Thoracic aorta (tissue), 2 donors: ENCODE measurements around the gene CCDC73. TPM values are rescaled to one million over a fixed set of nuclear protein-coding genes. Genes with fewer than 3 reads are reported as not detected.
"Not testable (repeated sequence)": the region's sequence is repeated elsewhere in the genome, so short reads cannot be mapped to it uniquely, and the experiment has no call there.

Experiments
- ATAC-seq: fragments of 150-250 bp; one replicate; pipeline ENCODE4 v1.8.0; 2017; ENCODE audit warnings: low read depth; ENCODE audit not compliant: insufficient number of reproducible peaks, low FRiP score
- DNase-seq: peaks from one replicate; pipeline ENCODE4 v3.0.0-alpha.2; 2020; ENCODE audit warnings: low spot score
- H3K27ac ChIP-seq, 2 donors: fragments of 200-600 bp; sonication (generic); 1 replicate in 1 of 2; 2 replicates in 1 of 2; pipeline ENCODE4 v1.5.1; 2016; ENCODE audit warnings: mild to moderate bottlenecking in 2 of 2, moderate library complexity in 2 of 2
- H3K27me3 ChIP-seq: fragments of 200-600 bp; sonication (generic); replicated peaks from 2 replicates; pipeline ENCODE4 v1.6.0; 2016; ENCODE audit warnings: mild to moderate bottlenecking; ENCODE audit not compliant: insufficient read depth
- H3K36me3 ChIP-seq: fragments of 200-600 bp; sonication (generic); one replicate; pipeline ENCODE4 v1.5.1; 2016
- H3K4me1 ChIP-seq, 2 donors: fragments of 200-600 bp; sonication (generic); 1 replicate in 1 of 2; 2 replicates in 1 of 2; pipeline versions ENCODE4 v1.5.1 to v1.6.0; 2016; ENCODE audit warnings: low read depth in 2 of 2, mild to moderate bottlenecking in 1 of 2; ENCODE audit not compliant: control insufficient read depth in 1 of 2
- H3K4me3 ChIP-seq: fragments of 200-600 bp; sonication (generic); 2 replicates; pipeline ENCODE4 v1.5.1; 2016; ENCODE audit warnings: mild to moderate bottlenecking
- H3K9me3 ChIP-seq: fragments of 200-600 bp; sonication (generic); 2 replicates; pipeline ENCODE4 v1.5.1; 2016
- CTCF ChIP-seq: fragments of 200-600 bp; sonication (generic); IDR thresholded peaks from one replicate; pipeline ENCODE4 v1.5.1; 2019; ENCODE audit warnings: antibody characterized with exemption
- total RNA-seq, 2 donors: library from RNA; depleted of rRNA; stranded (reverse); fragments of >200 nt; gene quantifications; one replicate each; pipeline versions ENCODE4 v1.1.0 to v1.2.3, GENCODE V29; 2016

The CCDC73 gene
- total RNA-seq, 2 donors from 2014 or later = 0.28 TPM; not detected in 1

DNA sequence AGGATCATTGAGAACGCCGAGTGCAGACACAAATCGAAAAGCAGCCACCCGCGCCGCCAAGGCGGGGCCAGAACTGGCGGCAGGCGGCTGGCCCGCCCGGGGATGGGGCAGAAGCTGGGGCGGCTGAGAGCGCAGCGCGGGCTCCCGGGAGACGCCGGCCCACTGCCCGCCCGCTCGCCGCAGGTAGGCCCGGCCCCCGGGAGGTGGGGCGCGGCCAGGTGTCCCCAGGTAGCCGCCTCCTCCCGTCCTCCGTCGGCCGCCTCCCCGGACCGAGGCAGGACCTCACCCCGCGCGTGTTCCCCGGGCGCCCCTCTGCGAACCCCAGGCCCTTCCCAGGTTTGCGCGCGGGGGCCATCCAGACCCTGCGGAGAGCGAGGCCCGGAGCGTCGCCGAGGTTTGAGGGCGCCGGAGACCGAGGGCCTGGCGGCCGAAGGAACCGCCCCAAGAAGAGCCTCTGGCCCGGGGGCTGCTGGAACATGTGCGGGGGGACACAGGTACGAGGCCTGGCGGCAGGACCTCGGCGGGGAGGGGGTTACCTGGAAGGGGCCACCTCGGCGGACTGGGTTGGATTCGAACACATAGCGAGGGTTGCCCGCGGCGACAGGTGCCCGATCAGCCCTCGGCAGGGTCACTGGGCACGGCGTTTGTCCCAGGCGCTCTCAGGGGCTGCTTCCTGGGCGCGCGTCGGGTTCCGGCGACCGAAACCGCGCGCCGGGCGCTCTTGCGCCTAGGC is 35.4 kb upstream of the CCDC73 start, which contains the start of gene PRRG4:
PRRG4 (plus strand) TSS at position 248 of the 733 bp plus-strand sequence. CDS start 603 bp downstream, outside the sequence.
- H3K27ac ChIP-seq = peak within 1 kb of the TSS; percentile 22 to 56

GRCh38 chr11:32829157-32829679 is 34.8 kb upstream of the CCDC73 start:
- DNase-seq (no peak), ATAC-seq (no peak)
- Histone ChIP-seq H3K27ac (peak overlapping the region; percentile 22 to 56), H3K36me3 (no peaks in the 10 kb centered on the region), H3K4me3 (peak overlapping the region; percentile 79), H3K4me1 (peaks cover 0 to 19% of the 10 kb centered on the region in 2 donors), H3K9me3 (no peaks in the 10 kb centered on the region), H3K27me3 (no peaks in the 10 kb centered on the region)
- no peak for TF ChIP-seq CTCF

More for the DNA sequence above, 35.4 kb upstream of the CCDC73 start, which contains the start of gene PRRG4:
- DNase-seq (no peak), ATAC-seq (peak; percentile 39)
- Histone ChIP-seq H3K9me3 (no peaks in the 10 kb centered on the region), H3K27me3 (no peaks in the 10 kb centered on the region), H3K4me3 (peak within 1 kb of the TSS; percentile 79), H3K4me1 (peaks cover 0 to 19% of the 10 kb centered on the region in 2 donors), H3K36me3 (no peaks in the 10 kb centered on the region)
- TF ChIP-seq CTCF = no peak

- no peak overlapping the region for H3K27ac ChIP-seq
These were observed 32.8 kb upstream of the CCDC73 start for GRCh38 chr11:32827276-32827675.

DNA sequence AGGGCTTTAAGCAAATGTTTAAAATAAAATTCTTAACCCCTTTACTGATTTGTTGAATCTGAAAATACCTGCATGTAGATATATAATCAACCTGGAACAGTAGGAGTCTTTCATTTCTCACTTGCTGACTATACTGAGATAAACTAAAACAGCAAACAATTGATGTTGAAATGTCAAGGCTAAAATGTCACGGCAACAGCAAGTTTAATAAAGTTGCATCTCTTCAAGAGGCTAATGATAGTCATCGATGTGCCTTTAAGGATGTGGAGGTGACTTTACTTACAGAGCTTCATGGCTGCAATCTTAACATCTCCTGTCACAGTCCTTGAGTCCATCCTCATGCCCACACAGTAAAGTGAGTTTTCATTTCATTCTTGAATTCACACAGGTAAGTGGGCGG is 31.7 kb upstream of the CCDC73 start:
- no peaks in the 10 kb centered on the region for H3K9me3 ChIP-seq
- H3K4me1 ChIP-seq = peaks cover 0 to 19% of the 10 kb centered on the region in 2 donors
- H3K36me3 ChIP-seq = no peaks in the 10 kb centered on the region
- no peak overlapping the region for H3K27ac ChIP-seq
- no peak for ATAC-seq
- no peak for TF ChIP-seq CTCF
- no peaks in the 10 kb centered on the region for H3K27me3 ChIP-seq
- H3K4me3 ChIP-seq = no peak overlapping the region
- no peak for DNase-seq

More at GRCh38 chr11:32827276-32827675, 32.8 kb upstream of the CCDC73 start:
- Histone ChIP-seq H3K4me1 (peaks cover 0 to 19% of the 10 kb centered on the region in 2 donors), H3K27me3 (no peaks in the 10 kb centered on the region), H3K9me3 (no peaks in the 10 kb centered on the region), H3K36me3 (no peaks in the 10 kb centered on the region), H3K4me3 (no peak overlapping the region)
- ATAC-seq (no peak), DNase-seq (no peak)
- no peak for TF ChIP-seq CTCF

DNA sequence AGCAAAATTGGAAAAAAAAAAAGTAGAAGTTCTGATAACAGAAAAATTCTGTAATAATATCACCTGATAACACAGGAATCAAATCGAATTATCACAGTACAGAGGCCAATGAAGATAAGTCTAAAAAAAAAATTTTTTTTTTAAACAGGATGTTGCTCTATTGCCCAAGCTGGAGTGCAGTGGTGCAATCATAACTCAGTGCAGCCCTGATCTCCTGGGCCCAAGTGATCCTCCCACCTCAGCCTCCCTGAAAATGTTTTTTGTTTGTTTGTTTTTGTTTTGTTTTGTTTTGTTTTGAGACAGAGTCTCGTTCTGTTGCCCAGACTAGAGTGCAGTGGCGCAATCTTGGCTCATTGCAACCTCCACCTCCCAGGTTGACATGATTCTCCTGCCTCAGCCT is 29.2 kb upstream of the CCDC73 start:
- not testable (repeated sequence) for H3K4me1 ChIP-seq, DNase-seq, H3K9me3 ChIP-seq, H3K27ac ChIP-seq, H3K27me3 ChIP-seq, ATAC-seq, H3K4me3 ChIP-seq, H3K36me3 ChIP-seq
